ENCODE data around the gene DUSP22. TPM values are rescaled to one million over a fixed set of nuclear protein-coding genes. Genes with fewer than 3 reads are reported as not detected.

DUSP22 gene
- total and polyA plus RNA-seq, 2 donors (not counting 1 experiment from before 2014, with no cell fraction given), result 117 to 133 TPM

- H4K20me1 ChIP-seq (ENCODE audit: control insufficient read depth, insufficient read depth, low read length, poor library complexity, severe bottlenecking), result peaks cover 6% of the 10 kb centered on the region
- Mint-ChIP-seq H3K9me3 (ENCODE audit: insufficient read depth) (peaks cover 2% of the 10 kb centered on the region), H3K4me3 (peak overlapping the region; percentile 76), H3K27me3 (no peaks in the 10 kb centered on the region), H3K27ac (peak overlapping the region; percentile 93), H3K4me1 (peaks cover 54% of the 10 kb centered on the region)
- CTCF ChIA-PET, result interaction anchor here (0.7 to 0.8 kb wide), 2 partner anchors 19 to 92 kb away, joined by 3 to 4 read pairs; no protein-coding TSS in a partner anchor
- peaks cover 97% of the 10 kb centered on the region in 2 donors for H3K4me1 ChIP-seq (ENCODE audit: control insufficient read depth in 2 of 2, insufficient read depth in 2 of 2, low read length in 2 of 2)
- no peak overlapping the region for H3K4me3 ChIP-seq (ENCODE audit: control extremely low read depth in 1 of 5, extremely low read depth in 1 of 5, insufficient read depth in 1 of 5, low read depth in 2 of 5, low read length in 4 of 5)
- peak overlapping the region; percentile 54 to 73 for H3K27ac ChIP-seq (ENCODE audit: low read length in 2 of 2)
- 82% methylated on average over 1 of the region's 4 CpGs for WGBS (ENCODE audit: insufficient coverage)
- POLR2A ChIA-PET, result interaction anchor here (1.4 kb wide), 1 partner anchor 10 kb away, joined by 3 read pairs; no protein-coding TSS in a partner anchor
- peak overlapping the region; percentile 61 for H2AFZ ChIP-seq (ENCODE audit: insufficient read depth, low read depth, low read length, poor library complexity, severe bottlenecking)
- no peaks in the 10 kb centered on the region for H3K27me3 ChIP-seq (replicated peaks in 1 of 4; ENCODE audit: control extremely low read depth in 1 of 4, control insufficient read depth in 3 of 4, insufficient read depth in 4 of 4, low read length in 3 of 4)
- H3K4me2 ChIP-seq (replicated peaks; ENCODE audit: low read depth, low read length, poor library complexity, severe bottlenecking), result peak overlapping the region; percentile 51
- no peak for TF ChIP-seq EZH2 (IDR thresholded peaks at IDR 0.05; ENCODE audit: borderline replicate concordance, insufficient read depth, low read depth, low read length, poor library complexity, severe bottlenecking)
- TF ChIP-seq CTCF (IDR thresholded peaks at IDR 0.05), result no peak
- DNase-seq (no peak), ATAC-seq (ENCODE audit: low read depth) (no peak)
- peak overlapping the region; percentile 11 for H3K9ac ChIP-seq (ENCODE audit: low read length)
- peaks cover 85% of the 10 kb centered on the region for H3K79me2 ChIP-seq (ENCODE audit: control insufficient read depth, insufficient read depth, low read length)
- H3K36me3 ChIP-seq (replicated peaks in 1 of 2; ENCODE audit: control extremely low read depth in 1 of 2, control insufficient read depth in 1 of 2, extremely low read depth in 1 of 2, insufficient read depth in 2 of 2, low read length in 1 of 2), result peaks cover 0 to 15% of the 10 kb centered on the region in 2 experiments
- intact Hi-C loops (cut with micrococcal nuclease), result loop anchor here (2.0 kb wide), 1 partner anchor 14 kb away; no protein-coding TSS in a partner anchor
- peaks cover 0 to 4% (median 0%) of the 10 kb centered on the region in 3 donors for H3K9me3 ChIP-seq (ENCODE audit: control extremely low read depth in 1 of 3, control insufficient read depth in 2 of 3, insufficient read depth in 1 of 3, low read length in 2 of 3)
These were observed 26.1 kb downstream of the DUSP22 start for GRCh38 chr6:318243-318890.
